K562 (cell line): ENCODE data around the gene ANTXRL. TPM values are rescaled to one million over a fixed set of nuclear protein-coding genes. Genes with fewer than 3 reads are reported as not detected.
"Not testable (repeated sequence)": the region's sequence is repeated elsewhere in the genome, so short reads cannot be mapped to it uniquely, and the experiment has no call there.

Experiments
- ATAC-seq: fragments of 200-7000 bp; cut with Tn5 transposase; 3 replicates; pipeline ENCODE4 v1.9.1; 2020; ENCODE audit warnings: moderate library complexity
- BruUV-seq: library from RNA; stranded (reverse); fragments of 400-500 nt; replicated peaks from 2 replicates; lab custom pipeline; 2021; lab: Mats Ljungman, UMichigan
- CTCF ChIA-PET: fragments of 300-600 bp; formaldehyde crosslinking; extraction: SDS; loops from one replicate; lab custom pipeline; 2021; ENCODE audit warnings: low intra/inter-chr PET ratio; lab: Yijun Ruan, JAX
- POLR2A ChIA-PET: fragments of 300-600, 350-650 bp; sonication (Branson Sonifier 250); formaldehyde crosslinking; extraction: SDS; loops from one replicate; lab custom pipeline; 2021; ENCODE audit warnings: antibody characterized with exemption, inconsistent platforms; lab: Yijun Ruan, JAX
- DNase-seq, 4 experiments: peaks; one replicate each; pipeline versions ENCODE4 v3.0.0 to v3.0.0-alpha.2; 2011 to 2018; ENCODE audit warnings: low spot score in 3 of 4, mixed read lengths in 3 of 4; ENCODE audit errors: extremely low read depth in 1 of 4
- FAIRE-seq: peaks from 2 replicates; lab custom pipeline; 2011; peaks lifted over from hg19 to GRCh38; lab: Jason Lieb, UNC
- H2AFZ ChIP-seq: 2 replicates; pipeline ENCODE4 v1.6.0; 2011; ENCODE audit warnings: low read depth, low read length, control low read depth, inconsistent platforms
- H3K27ac ChIP-seq: fragments of 200-600 bp; 3 replicates; pipeline ENCODE4 v1.8.0; 2011; ENCODE audit warnings: low read depth, mild to moderate bottlenecking, control low read depth, inconsistent platforms, low read length, moderate library complexity, mixed read lengths; ENCODE audit errors: extremely low read depth
- H3K27me3 ChIP-seq, 2 experiments: fragments of 300-600 bp in 1 of 2; 2 replicates in 1 of 2; 3 replicates in 1 of 2; pipeline versions ENCODE4 v1.6.0 to v1.8.0; 2011; ENCODE audit warnings: inconsistent platforms in 2 of 2, low read length in 2 of 2, mild to moderate bottlenecking in 1 of 2, mixed read lengths in 1 of 2, moderate library complexity in 1 of 2; ENCODE audit not compliant: control insufficient read depth in 2 of 2, insufficient read depth in 2 of 2
- H3K36me3 ChIP-seq: fragments of 300-600 bp; 3 replicates; pipeline ENCODE4 v1.8.0; 2011; ENCODE audit warnings: mild to moderate bottlenecking, low read length, inconsistent platforms; ENCODE audit not compliant: control insufficient read depth, insufficient read depth
- H3K4me1 ChIP-seq, 2 experiments: fragments of 200-600 bp in 1 of 2; replicated peaks in 1 of 2; 2 replicates in 1 of 2; 3 replicates in 1 of 2; pipeline versions ENCODE4 v1.5.1 to v1.8.0; 2011; ENCODE audit warnings: inconsistent platforms in 2 of 2, low read length in 2 of 2, mild to moderate bottlenecking in 1 of 2, mixed read lengths in 1 of 2, moderate library complexity in 1 of 2; ENCODE audit not compliant: control insufficient read depth in 2 of 2, insufficient read depth in 2 of 2
- H3K4me2 ChIP-seq: 2 replicates; pipeline ENCODE4 v1.6.1; 2011; ENCODE audit warnings: low read length, control low read depth, inconsistent platforms, mixed read lengths; ENCODE audit not compliant: insufficient read depth
- H3K4me3 ChIP-seq: fragments of 200-600 bp; sonication (generic), shearing (Covaris generic); 2 replicates; pipeline ENCODE4 v1.5.1; 2016; ENCODE audit warnings: control low read depth, inconsistent platforms
- H3K79me2 ChIP-seq: fragments of 200-600 bp; 3 replicates; pipeline ENCODE4 v1.8.0; 2011; ENCODE audit warnings: low read length, inconsistent platforms; ENCODE audit not compliant: control insufficient read depth, insufficient read depth
- H3K9ac ChIP-seq, 2 experiments: 2 replicates each; pipeline versions ENCODE4 v1.6.0 to v1.6.1; 2011; ENCODE audit warnings: low read depth in 2 of 2, low read length in 2 of 2, control low read depth in 1 of 2, inconsistent platforms in 1 of 2, mild to moderate bottlenecking in 1 of 2, mixed read lengths in 1 of 2; ENCODE audit not compliant: insufficient read depth in 1 of 2
- H3K9me1 ChIP-seq: one replicate; pipeline ENCODE4 v1.6.0; 2011; ENCODE audit warnings: inconsistent platforms, mild to moderate bottlenecking, low read length, moderate library complexity; ENCODE audit not compliant: control insufficient read depth, insufficient read depth
- H3K9me3 ChIP-seq: replicated peaks from 2 replicates; pipeline ENCODE4 v1.5.1; 2011; ENCODE audit warnings: low read depth, low read length, inconsistent platforms; ENCODE audit not compliant: control insufficient read depth, insufficient read depth
- H4K20me1 ChIP-seq: replicated peaks from 2 replicates; pipeline ENCODE4 v1.6.1; 2011; ENCODE audit warnings: low read length, inconsistent platforms, mixed read lengths; ENCODE audit not compliant: control insufficient read depth, insufficient read depth
- FOSL1 ChIP-seq: fragments of 200-800 bp; sonication (Bioruptor generic); conservative IDR thresholded peaks from 2 replicates; pipeline ENCODE4 v1.6.1; 2016; ENCODE audit warnings: missing genetic modification characterization, missing compliant biosample characterization
- WGBS: fragments of 100-300 bp; shearing (Covaris generic); methylation state at CpG from one replicate; pipeline ENCODE4 v1.1.6; 2016; ENCODE audit warnings: low coverage, mixed read lengths; ENCODE audit not compliant: insufficient coverage; ENCODE audit errors: missing lambda C conversion rate; 5-methylcytosine and 5-hydroxymethylcytosine counted together
- in situ Hi-C: fragments of 300-500 bp; cut with MboI; formaldehyde crosslinking; loops from 4 replicates; pipeline ENCODE4 v1.15.0; 2018; ENCODE audit warnings: inconsistent platforms, mixed read lengths
- intact Hi-C: fragments of 100-400 bp; cut with micrococcal nuclease; formaldehyde crosslinking; loops from 2 replicates; pipeline ENCODE4 v1.14.2; 2022
- polyA plus RNA-seq, 8 experiments: library from polyadenylated mRNA; depleted of rRNA in 4 of 8; stranded (reverse) in 5 of 8; unstranded in 3 of 8; fragments of >200 nt; fragmentation: Nextera tagmentation in 2 of 8; fragmentation: Illumina TruSeq in 1 of 8; extraction: Ambion mirVana in 2 of 8; extraction: Trizol in 1 of 8; gene quantifications; 2 replicates each; pipeline versions ENCODE4 v1.2.1 to v1.2.3, GENCODE V29; 2011 to 2014; ENCODE audit warnings: inconsistent platforms in 1 of 8, missing spikeins in 1 of 8
- total RNA-seq, 7 experiments: library from RNA; depleted of rRNA in 6 of 7; stranded (reverse); fragments of >200 nt in 6 of 7; fragmentation: Illumina TruSeq in 2 of 7; extraction: Trizol in 2 of 7; gene quantifications; 2 replicates each; pipeline versions ENCODE4 v1.2.1 to v1.2.3, GENCODE V29; 2011 to 2021; ENCODE audit warnings: low replicate concordance in 1 of 7

Gene ANTXRL
- total and polyA plus RNA-seq, 9 of the 15 experiments (the other 6 are each of a cell fraction or from before 2014, with no cell fraction given) = not detected

DNA sequence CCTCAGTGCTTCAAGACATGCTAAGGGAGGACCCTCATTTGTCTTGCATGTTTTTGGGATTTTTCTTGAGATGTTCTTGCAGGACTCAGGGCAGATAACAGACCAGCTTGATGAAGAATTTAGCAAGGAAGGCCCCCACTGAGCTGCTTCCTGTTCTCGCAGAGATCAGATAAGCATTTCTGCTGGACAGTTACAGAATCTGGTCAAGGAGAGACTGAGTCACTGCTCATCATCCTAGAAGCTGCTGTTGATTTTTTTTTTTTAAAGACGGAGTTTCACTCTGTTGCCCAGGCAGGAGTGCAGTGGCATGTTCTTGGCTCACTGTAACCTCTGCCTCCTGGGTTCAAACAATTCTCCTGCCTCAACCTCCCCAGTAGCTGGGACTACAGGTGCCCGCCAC lies 87.6 kb downstream of the ANTXRL start:
- DNase-seq, H3K27ac ChIP-seq, H3K9ac ChIP-seq, FAIRE-seq, intact Hi-C loops, H3K9me3 ChIP-seq, BruUV-seq, H3K4me1 ChIP-seq, H3K79me2 ChIP-seq, H3K27me3 ChIP-seq, H3K36me3 ChIP-seq, CTCF ChIA-PET, POLR2A ChIA-PET, H2AFZ ChIP-seq, H3K4me2 ChIP-seq, H3K4me3 ChIP-seq, H3K9me1 ChIP-seq, H4K20me1 ChIP-seq, ATAC-seq: not testable (repeated sequence)
- TF ChIP-seq FOSL1 (tag) = peak; percentile 51
- in situ Hi-C loops = loop anchor here (5.0 kb wide), 2 partner anchors 1113 to 1623 kb away; partner anchors contain the start of gene FAM25C
- 0% methylated on average over 2 of the region's 3 CpGs for WGBS

DNA sequence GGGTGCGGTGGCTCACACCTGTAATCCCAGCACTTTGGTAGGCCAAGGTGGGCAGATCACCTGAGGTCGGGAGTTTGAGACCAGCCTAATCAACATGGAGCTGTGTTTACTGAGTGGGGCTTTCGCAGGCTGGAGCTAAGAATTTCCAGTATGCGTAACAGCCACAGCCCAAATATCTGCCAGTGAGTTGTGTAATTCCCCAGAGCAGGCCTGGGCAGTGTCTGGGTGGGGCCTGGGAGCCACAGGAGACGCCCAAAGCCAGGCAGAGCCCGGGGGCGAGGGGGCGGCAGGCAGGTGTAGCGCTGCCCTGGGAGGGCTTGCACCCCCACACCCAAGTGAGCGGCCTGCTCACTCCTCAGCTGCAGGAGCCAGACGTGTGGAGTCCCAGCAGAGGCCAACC lies 88.6 kb downstream of the ANTXRL start, which contains the start of gene ANXA8L1:
Gene ANXA8L1, plus strand, starts transcription at position 371 of the 400 bp plus-strand sequence. CDS start 76 bp downstream, outside the sequence.
- H2AFZ ChIP-seq, POLR2A ChIA-PET, H3K79me2 ChIP-seq, intact Hi-C loops, H4K20me1 ChIP-seq, H3K9ac ChIP-seq, in situ Hi-C loops, H3K9me1 ChIP-seq, H3K36me3 ChIP-seq, H3K27ac ChIP-seq, FAIRE-seq, DNase-seq, CTCF ChIA-PET, BruUV-seq, H3K4me1 ChIP-seq, H3K4me2 ChIP-seq, H3K27me3 ChIP-seq, H3K9me3 ChIP-seq, ATAC-seq, H3K4me3 ChIP-seq: not testable (repeated sequence)
- 4% methylated on average over 7 of the region's 11 CpGs for WGBS

DNA sequence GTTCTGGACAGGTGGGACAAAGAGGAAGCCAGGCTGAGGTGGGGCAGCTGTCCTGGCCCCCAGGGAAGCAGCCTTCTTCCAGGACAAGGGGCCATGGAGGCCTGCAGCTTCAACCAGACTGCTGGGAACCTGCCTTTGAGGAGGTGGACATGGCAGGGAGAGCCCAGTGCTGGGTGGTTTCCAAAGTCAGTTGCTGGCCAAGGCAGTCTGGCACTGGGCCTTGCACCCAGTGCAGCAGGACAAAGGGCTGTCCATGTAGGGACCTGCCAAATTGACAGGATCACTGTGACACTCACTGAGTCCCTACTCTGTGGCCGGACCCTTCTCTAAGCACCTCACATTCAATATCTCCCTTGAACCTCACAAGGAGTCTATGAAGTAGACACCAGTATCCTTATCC lies 90.2 kb downstream of the ANTXRL start:
- in situ Hi-C loops, intact Hi-C loops, DNase-seq, POLR2A ChIA-PET, H2AFZ ChIP-seq, H3K4me3 ChIP-seq, H3K9ac ChIP-seq, H3K27ac ChIP-seq, CTCF ChIA-PET, H3K79me2 ChIP-seq, BruUV-seq, H3K36me3 ChIP-seq, H3K9me1 ChIP-seq, H3K4me2 ChIP-seq, ATAC-seq, H4K20me1 ChIP-seq, H3K9me3 ChIP-seq, H3K27me3 ChIP-seq, H3K4me1 ChIP-seq, FAIRE-seq: not testable (repeated sequence)
- no CpG with 5 or more reads among the region's 1 CpG for WGBS

DNA sequence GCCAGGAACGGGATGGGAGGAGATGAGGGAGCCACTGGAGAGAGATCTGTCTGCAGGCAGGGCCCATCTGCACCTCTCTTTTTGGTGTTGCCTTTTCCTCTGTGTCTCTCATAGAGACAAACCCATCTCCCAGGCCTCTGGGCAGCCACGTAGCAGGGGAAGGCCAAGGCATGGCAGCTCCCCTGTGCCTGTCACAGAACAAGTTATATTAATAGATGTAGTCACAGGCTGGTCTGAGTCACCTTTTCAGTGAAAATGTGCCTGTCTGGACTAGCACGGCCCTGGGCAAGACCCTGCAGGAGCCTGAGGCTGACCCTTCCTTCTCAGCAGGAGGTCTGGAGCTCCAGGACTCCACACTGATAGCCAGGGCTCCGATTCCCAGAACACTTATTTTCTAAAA lies 90.9 kb downstream of the ANTXRL start:
- H3K4me3 ChIP-seq, H3K36me3 ChIP-seq, ATAC-seq, H3K4me2 ChIP-seq, H3K27me3 ChIP-seq, intact Hi-C loops, H4K20me1 ChIP-seq, H3K9me1 ChIP-seq, H3K27ac ChIP-seq, DNase-seq, in situ Hi-C loops, H3K4me1 ChIP-seq, CTCF ChIA-PET, BruUV-seq, H3K9ac ChIP-seq, H2AFZ ChIP-seq, H3K79me2 ChIP-seq, H3K9me3 ChIP-seq, FAIRE-seq, POLR2A ChIA-PET: not testable (repeated sequence)
- WGBS = no CpG with 5 or more reads among the region's 4 CpGs
